Brain microvascular endothelial cell (primary cell): Measurements from ENCODE around the gene JUP.
A peak's percentile ranks its signal among the peaks of the same experiment; 100 is the strongest.

Experiments used
- DNase-seq: peaks from one replicate; pipeline ENCODE4 v3.0.0-alpha.2; 2020
- H3K27ac ChIP-seq: fragments of 250-450 bp; sonication (Bioruptor Pico); 2 replicates; pipeline ENCODE4 v1.5.1; 2020; ENCODE audit warnings: mild to moderate bottlenecking, moderate library complexity
- H3K27me3 ChIP-seq: fragments of 250-450 bp; sonication (Bioruptor Pico); replicated peaks from 2 replicates; pipeline ENCODE4 v1.5.1; 2020; ENCODE audit warnings: mild to moderate bottlenecking
- H3K36me3 ChIP-seq: fragments of 250-450 bp; sonication (Bioruptor Pico); replicated peaks from 2 replicates; pipeline ENCODE4 v1.5.1; 2020; ENCODE audit warnings: mild to moderate bottlenecking
- H3K4me3 ChIP-seq: 2 replicates; pipeline ENCODE4 v1.5.1; 2011; ENCODE audit warnings: low read depth, mild to moderate bottlenecking, control low read depth, low read length, moderate library complexity
- CTCF ChIP-seq: IDR thresholded peaks from 2 replicates; pipeline ENCODE4 v1.5.1; 2011; ENCODE audit warnings: low read depth, mild to moderate bottlenecking, moderate library complexity, low read length, control low read depth, inconsistent platforms; ENCODE audit errors: missing control alignments
- in situ Hi-C: cut with HindIII; loops from 2 replicates; pipeline ENCODE4 v1.10.0; 2017; ENCODE audit warnings: low sequenced_read_pairs, low pct_ligation_motif_present

Gene JUP

GRCh38 chr17:41717408-41718286, 68.9 kb downstream of the JUP start:
- no peak for DNase-seq
- no peaks in the 10 kb centered on the region for H3K36me3 ChIP-seq
- H3K27me3 ChIP-seq = no peaks in the 10 kb centered on the region
- TF ChIP-seq CTCF = no peak
- in situ Hi-C loops = no loop called here
- H3K27ac ChIP-seq = no peak overlapping the region
- no peak overlapping the region for H3K4me3 ChIP-seq

- Histone ChIP-seq H3K27me3 (no peaks in the 10 kb centered on the region), H3K27ac (no peak within 1 kb of the TSS)
Measured at GRCh38 chr17:41711669-41712400, 74.7 kb downstream of the JUP start, which contains the start of gene GAST. Gene GAST (plus strand): TSS chr17:41712331. CDS start chr17:41715437, 3,106 bp downstream.

DNA sequence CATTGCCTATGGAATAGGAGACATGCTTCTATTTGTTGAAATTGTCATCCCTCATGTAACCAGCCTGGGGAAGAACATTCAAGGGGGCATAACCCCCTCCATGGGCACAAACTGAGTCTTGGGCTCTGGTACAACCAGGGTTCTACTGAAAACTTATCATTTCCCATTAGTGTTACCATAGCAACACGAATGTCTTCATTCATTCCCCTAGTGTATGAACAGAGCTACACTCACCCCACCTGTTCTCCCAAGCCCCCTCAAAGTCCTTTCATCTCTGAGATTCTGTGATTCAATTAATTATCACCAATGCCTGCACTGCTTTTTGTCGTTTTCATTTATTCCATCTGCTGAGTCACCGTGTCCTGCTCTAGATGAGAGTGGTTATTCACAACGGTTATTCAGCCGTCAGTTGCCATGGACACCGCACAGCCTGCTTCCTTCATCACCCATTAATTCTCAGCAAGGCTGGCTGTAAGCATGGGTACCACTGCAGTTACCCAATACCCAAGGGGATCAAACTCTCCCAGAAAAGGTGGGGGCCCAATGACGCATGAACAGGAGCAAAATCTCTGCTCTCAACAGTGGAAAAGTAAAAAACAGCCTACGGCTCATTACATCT, 75.9 kb downstream of the JUP start:
- Histone ChIP-seq H3K36me3 (no peaks in the 10 kb centered on the region), H3K4me3 (no peak overlapping the region), H3K27me3 (no peaks in the 10 kb centered on the region), H3K27ac (no peak overlapping the region)
- peak; percentile 86 for DNase-seq
- in situ Hi-C loops = no loop called here
- TF ChIP-seq CTCF = no peak

More at GRCh38 chr17:41711669-41712400, 74.7 kb downstream of the JUP start, which contains the start of gene GAST:
- Histone ChIP-seq H3K36me3 (no peaks in the 10 kb centered on the region), H3K4me3 (no peak within 1 kb of the TSS)
- TF ChIP-seq CTCF = no peak
- in situ Hi-C loops = no loop called here
- DNase-seq = no peak

DNA sequence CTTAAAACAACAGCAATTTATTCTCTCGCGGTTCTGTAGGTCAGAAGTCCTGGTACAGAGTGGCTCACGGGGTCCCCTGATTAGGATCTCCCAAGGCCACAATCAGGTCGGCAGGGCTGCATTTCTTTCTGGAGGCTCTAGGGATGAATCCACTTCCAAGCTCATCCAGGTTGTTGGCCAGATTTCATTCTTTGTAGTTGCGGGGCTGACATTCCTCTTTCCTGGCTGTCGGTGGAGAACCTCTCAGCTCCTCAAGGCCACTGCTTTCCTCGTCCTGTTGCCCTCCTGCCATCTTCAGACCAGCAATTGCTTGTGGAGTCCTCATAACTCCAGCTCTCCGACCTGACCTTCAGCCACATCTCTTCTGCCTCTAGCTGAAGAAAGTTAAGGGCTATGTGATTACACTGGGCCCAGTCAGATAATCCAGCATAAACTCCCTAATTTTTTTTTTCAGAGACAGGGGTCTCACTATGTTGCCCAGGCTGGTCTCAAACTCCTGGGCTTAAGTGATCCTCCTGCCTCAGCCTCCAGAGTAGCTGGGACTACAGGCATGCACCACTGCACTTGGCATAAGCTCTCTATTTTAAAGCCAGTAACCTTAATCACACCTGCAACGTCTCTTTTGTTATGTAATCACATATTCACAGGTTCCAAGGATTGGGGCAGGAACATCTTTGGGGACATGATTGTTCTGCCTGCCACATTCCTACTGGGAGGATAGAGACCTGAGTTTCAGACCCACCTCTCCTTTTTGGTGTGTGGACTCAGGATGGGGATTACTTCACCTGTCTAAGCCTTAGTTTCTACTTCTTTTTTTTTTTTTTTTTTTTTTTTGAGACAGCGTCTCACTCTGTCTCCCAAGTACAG, 78.5 kb downstream of the JUP start:
- no peaks in the 10 kb centered on the region for H3K36me3 ChIP-seq
- no peaks in the 10 kb centered on the region for H3K27me3 ChIP-seq
- no peak overlapping the region for H3K27ac ChIP-seq
- in situ Hi-C loops = no loop called here
- no peak for TF ChIP-seq CTCF
- no peak overlapping the region for H3K4me3 ChIP-seq
- DNase-seq = no peak

GRCh38 chr17:41705271-41705991, 81.1 kb downstream of the JUP start:
- H3K27me3 ChIP-seq = no peaks in the 10 kb centered on the region
- in situ Hi-C loops = no loop called here
- no peak overlapping the region for H3K4me3 ChIP-seq
- no peaks in the 10 kb centered on the region for H3K36me3 ChIP-seq
- no peak for TF ChIP-seq CTCF
- H3K27ac ChIP-seq = no peak overlapping the region
- DNase-seq = no peak
